Suppressor macrophage treated with lipopolysaccharide for 4 hours (primary cell): Measurements from ENCODE around the gene MINAR1.

Experiments used
- DNase-seq: peaks from one replicate; pipeline ENCODE4 v3.0.0-alpha.2; 2020

MINAR1 gene

DNA sequence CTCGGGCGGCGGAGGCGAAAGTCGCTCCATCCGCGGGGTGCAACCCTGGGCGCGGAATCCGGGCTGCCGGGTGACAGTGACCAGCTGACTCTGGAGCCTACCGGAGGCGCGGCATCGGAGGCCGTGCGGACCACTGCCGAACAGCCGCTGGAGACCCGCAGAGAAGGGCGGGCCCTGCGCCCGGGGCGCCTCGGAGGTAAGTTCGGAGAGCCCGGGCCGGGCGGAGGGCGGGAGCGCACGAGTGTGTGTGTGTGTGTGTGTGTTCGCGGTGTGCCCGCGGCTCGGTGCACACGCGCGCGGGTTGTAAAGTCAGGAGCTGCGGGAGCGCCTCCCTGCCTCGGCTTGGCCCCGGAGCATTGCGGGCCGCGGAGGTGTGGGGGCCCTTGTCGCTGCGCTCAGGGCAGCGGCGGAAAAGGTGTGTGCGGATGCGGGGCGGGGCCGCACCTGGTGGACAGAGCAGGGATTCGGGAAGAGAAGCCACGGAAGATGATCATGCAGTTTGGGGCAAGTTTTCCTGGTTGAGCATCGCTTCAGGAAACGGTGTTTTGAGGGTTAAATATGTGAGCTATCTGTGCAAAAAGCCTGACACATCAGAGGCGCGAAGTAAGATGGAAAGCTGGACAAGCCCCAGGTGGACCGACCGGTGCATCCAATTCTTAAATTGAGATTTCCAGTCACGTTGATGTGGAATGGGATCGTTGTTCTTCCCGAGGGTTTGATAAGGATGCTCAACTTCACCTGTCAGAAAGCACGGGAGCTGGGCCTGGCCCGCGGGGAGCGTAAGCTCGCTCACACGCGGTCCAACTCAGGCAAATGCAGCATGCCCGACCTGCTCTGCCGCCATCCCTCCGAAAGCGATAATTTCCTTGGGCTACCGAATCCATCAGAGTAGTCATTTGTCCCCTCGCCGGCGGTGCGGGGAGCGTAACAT, 474 bp downstream of the MINAR1 start:
- no peak for DNase-seq

DNA sequence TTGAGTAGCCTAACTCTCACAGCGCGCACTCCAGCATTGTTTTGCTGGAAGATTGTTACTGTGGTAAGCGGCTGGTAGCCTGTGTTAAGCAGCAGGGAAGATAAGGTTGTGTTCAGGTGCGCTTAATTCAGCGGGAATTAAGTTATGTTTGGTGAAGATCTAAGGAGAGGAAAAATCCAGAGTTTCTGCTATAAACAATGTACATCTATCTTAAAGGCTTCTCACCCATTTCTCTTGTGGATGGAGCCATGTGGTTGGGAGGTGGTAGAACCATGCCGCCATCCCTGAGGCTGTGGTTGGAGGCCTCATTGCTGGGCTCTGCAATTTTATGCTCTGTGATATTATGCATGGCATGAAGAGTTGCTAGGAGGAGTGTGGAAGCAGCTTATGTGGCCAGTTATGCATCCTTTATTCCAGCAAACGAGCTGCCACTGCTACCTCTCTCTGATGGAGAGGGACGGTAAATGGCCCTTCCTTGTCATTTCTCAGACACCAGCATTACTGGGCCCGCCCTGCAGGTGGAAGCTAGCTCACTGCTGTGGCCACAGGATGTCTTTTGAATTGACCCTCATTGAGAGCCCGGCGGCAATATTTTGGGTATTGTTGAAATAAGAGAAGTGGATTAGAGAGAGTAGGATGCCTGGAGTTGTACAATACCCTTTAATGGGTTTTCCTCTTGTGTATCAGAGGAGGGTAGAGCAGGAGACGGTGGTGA, 1.3 kb downstream of the MINAR1 start:
- no peak for DNase-seq

DNA sequence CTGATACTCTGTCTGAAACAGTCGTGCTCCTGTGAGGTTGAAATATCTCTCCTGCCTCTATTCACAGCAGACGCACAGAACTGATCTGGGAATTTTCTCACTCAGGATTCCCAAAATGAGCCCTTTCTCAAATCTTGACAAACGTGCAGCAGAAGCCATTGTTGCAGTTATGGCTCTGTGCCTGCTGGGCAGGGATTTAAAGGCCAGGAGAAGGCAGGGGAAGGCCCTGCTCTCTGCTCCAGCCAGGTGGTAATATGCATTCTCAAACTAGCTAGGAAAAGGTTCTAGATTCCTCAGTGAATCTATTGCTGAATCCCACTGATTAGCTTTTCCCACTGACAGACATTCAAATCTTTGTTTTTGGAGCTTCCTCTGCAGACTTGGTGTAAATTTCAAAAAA, 2.2 kb downstream of the MINAR1 start:
- DNase-seq: no peak

DNA sequence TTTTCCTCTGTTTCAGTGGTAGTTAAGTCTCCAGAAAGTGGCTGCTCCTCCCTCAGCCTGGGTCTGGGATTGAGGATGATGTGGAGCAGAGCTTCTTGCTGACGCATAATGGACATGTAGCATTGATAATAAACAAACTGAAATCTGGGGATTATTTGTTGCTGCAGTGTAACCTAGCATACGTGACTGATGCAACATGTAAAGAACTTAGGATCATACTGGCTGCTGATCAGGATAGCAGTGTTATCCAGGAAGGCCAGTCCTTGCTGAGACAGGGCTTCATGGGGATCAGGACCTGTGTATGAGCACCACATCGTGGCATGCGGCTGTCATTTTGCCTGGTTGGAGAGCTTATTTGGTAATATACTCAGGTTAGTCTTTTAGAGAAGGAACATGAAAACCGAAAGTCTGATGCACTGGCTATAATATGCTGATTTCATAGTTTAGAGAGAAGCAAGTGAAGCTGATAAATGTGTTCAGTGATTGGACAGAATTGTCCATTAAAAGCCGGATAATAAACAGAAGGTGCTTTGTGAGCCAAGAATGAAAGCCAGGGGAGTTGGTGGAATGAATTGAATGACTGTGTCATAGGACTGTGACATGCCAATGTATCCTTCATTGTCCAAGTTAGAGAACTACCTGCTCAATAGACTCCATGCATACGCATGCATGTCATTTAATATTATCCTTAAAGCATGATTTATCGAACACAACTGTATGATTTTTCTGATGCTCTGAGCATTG, 4.1 kb downstream of the MINAR1 start:
- no peak for DNase-seq

DNA sequence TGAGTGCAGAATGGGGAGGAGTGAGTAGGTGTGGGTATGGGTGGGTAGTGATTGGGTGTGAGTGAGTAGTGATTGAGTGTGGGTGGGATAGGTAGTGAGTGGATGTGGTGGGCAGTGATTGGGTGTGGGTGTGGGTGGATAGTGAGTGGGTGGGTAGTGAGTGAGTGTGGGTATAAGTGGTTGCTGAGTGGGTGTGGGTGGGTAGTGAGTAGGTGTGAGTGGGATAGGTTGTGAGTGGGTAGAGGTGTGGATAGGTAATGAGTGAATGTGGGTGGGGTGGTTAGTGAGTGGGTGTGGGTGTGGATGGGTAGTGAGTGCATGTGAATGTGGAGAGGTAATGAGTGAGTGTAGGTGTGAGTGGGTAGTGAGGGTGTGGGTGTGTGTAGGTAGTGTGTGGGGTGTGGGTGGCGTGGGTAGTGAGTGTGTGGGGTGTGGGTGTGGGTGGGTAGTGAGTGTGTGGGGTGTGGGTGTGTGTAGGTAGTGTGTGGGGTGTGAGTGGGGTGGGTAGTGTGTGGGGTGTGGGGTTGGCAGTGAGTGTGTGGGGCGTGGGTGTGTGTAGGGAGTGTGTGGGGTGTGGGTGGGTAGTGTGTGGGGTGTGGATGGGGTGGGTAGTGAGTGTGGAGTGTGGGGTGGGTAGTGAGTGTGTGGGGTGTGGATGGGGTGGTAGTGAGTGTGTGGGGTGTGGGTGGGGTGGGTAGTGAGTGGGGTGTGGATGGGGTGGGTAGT, 5.3 kb downstream of the MINAR1 start:
- no peak for DNase-seq

DNA sequence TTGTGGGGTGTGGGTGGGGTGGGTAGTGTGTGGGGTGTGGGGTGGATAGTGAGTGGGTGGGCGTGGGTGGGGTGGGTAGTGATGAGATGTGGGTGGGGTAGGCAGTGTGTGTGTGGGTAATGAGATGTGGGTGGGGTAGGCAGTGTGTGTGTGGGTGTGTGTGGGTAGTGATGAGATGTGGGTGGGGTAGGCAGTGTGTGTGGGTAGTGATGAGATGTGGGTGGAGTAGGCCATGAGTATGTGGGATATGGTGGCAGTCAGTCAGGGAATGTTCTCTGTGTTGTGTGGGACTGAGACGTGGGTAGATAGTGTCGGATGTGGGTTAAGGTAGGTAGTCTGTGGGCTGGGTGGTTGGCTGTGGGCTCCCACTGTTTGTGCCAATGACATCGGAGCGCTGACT, 7.1 kb downstream of the MINAR1 start:
- DNase-seq: no peak

DNA sequence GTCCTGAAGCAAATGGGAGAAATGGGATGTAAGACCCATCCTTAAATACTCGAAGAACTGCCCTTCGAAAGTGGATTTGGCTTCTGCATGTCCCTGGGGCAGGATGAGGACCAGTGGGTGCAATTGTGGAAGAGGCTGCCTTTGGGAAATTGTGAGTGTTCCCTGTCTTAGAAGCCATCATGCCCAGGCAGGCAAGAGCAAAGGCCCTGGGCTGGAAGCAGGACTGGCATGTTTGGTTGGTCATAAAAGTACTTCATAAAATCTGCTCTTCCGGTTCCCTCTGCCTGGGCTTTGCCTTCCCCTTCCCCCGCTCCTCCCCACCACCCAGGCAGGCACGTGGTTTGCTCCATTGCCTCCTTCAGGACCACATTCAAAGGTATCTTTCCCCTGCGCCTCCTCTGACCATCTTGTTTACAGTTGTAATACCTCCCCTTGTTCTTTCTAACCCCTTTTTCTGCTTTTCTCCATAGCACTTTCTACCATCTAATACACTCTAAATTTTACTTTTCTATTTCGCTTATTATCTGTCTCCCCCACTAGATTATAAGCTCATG, 8.3 kb downstream of the MINAR1 start:
- DNase-seq: no peak

DNA sequence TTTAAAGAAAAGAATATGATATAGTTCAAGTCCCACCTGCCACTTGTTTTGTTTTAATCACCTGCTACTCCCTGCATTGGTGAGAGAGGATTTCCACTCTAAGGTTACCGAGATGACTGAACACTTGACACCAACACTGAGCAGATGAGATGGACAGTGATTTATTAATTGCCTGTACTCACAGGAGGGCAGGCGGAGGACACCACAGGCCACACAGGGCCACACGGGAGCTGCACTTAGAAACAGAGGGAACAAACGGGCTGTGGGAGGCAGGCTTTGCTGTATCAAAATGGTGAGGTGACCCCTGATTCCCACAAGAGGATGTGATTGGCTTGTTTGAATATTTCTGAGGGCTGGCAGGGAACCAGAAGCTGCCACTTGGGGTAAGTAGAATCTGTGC, 10.8 kb downstream of the MINAR1 start:
- no peak for DNase-seq

DNA sequence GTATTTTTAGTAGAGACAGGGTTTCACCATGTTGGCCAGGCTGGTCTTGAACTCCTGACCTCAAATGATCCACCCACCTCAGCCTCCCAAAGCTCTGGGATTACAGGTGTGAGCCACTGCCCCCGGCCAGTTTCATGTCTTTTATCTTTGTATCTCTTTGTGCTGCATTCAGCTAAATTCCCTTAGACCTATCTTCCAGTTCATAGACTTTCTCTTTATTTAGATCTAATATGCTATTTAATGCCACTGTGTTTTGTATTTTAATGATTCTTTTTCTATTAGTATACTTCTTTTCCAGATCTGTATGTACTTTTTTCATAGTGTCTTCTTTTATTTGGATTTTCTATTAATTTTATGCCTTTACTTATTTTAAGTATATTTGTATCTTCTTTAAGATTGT, 14.9 kb downstream of the MINAR1 start:
- no peak for DNase-seq

DNA sequence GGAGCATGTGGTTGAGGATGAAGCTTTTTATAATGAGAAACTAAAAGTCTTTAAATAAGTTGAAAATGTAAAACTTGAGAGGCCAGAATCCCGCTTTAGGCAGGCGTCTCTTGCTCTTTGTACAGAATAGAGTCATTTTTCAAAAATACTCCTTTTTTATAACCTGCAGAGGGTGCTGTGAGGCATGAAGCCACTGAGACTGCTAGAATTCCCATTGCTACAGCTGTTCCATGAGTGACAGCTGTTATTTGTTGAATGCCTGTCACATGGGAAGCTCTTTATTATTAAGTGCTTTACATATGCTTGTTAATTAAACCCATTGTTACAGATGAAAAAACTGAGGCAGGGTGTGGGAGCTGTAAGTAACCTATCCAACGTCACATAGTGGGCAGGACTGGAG, 18.5 kb downstream of the MINAR1 start:
- DNase-seq: no peak

DNA sequence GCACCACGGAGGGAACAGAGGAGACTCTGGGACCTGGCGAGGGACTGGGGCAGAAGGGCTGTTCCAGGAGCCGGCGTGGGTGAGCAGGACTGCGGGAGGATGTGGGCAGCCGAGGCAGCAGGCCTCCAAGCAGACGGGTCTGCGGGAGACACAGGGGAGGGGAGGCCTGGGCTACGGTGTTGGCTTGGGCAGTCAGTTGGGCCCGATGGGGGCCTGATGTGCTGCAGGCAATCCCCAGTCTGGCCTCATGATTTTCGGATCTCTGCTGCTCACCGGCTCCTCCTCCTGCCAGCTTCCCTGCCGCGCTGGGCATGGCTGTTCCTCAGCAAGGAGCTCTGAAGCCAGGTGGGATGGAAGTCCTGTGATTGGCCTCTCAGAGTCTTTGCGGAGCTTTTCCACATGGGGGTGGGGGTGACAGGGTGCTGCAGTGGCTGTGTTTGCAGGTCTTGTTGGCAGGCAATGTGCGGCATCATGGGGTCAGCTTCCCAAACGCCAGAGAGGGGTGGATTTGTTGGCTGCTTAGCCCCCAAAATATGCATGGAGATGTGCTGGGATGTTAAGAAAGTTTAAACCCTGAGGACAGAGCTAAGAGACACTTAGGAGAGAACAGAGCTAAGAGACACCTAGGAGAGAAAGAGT, 19.3 kb downstream of the MINAR1 start:
- no peak for DNase-seq

DNA sequence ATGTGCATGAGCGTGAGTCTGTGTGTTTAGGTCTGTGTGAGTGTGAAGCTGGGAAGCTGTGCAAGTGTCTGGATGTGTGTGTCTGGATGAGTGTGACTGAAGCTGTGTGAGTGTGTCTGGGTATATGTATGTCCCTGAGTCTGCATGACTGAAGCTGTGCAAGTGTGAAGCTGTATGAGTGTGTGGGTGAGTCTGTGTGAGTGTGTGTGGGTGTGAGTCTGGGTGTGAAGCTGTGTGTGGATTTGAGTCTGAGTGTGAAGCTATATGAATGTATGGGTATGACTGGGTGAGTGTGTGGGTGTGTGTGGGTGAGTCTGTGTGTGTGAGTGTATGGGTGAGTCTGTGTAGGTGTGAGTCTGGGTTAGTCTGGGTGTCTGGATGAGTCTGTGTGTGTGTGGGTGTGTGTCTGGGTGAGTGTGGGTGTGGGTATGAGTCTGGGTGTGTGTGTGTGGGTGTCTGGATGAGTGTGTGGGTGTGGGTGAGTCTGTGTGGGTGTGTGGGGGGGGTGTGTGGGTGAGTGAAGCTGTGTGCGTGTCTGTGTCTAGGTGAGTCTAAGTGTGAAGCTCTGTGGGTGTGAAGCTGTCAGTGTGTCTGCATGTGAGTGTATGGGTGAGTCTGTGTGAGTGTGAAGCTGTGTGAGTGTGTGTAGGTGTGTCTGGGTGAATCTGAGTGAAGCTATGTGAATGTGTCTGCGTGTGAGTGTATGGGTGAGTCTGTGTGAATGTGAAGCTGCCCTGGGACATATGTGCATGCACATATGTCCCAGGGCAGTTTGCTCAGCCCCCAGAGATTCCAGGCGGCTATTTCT, 20.3 kb downstream of the MINAR1 start:
- DNase-seq: no peak

DNA sequence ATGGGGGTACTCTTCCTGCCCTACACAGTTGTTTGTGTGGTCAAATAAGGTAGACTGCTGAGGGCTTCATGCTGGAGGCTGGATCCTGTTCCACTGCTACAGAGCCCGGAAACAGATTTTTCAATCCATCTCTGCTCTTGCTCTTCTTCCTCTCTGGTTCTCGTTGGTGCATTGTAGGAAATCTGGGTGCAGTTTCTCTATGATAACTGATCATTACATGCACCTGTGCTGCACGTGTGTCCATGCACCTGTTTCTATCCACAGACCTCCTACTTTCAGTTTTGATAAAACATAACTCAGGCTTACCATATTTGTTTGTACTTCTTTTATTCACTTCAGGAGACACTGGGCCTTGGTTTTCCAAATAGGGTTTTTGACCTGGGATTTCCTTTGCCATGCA, 21.3 kb downstream of the MINAR1 start:
- no peak for DNase-seq

DNA sequence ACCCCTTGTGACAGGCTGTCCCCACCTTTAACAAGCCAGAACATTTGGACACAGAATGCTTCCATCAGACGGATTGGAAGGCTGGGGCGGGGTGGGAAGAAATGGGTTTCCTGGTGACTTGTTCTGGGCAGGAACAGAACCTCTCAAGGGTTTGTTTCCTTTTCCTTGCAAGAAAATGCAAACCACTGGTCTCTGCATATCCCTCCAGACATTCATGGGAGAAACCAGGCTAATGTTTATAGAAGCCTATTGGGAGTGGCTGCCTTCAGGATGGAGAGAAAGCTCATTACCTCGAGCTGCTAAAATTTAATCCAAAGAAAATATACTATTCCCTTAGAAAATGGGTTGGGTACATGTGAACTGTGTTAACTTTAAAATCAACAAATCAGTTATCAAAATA, 21.9 kb downstream of the MINAR1 start:
- DNase-seq: no peak

DNA sequence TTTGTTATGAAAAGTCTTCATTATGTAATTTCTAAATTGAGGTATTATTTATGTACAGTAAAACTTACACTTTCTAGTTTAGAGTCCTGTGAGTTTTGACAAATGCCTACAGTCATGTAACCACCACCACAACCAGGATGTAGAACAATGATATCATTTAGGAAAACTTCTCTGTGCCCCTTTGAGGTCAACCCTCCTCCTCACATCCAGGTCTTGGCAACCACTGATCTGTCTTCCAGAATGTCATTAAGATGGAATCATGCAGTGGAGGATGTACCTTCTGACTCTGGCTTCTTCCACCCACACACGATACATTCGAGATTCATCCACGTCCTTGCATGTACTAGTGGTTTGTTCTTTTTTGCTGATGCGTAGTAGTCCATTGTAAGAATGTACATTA, 23.2 kb downstream of the MINAR1 start:
- no peak for DNase-seq

DNA sequence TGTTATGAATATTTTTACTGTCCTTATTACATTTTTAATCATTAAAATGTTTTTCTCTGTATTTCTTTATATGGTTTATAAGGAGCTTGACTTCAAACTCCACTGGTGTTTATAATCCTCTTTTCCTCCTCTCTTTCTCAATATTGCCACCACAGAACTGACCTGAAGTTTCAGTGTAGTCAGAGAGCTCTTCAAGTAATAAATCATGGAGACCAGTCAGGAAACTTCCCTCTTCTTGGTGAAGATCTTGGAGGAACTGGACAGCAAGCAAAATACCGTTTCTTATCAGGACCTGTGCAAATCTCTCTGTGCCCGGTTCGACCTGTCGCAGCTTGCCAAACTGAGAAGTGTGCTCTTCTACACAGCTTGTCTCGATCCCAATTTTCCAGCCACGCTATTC, 23.8 kb downstream of the MINAR1 start:
- DNase-seq: no peak

DNA sequence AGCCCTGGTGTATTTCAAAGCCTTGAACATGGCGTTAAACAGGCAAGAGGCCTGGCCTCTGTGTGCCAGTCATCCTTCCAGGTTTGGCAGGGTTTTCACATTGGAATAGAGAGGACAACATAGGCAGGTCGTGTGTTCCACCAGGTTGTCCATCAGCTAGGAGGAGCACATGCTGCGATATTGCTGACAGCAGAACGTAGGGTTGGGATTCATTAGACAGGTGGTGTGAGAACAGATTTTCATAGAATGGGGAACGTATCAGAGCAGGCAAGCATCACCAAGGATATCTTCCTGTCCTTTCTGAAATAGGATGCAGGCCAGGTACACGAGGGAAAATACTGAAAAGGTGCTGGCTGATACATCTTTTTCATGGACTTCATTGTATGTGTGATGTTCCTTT, 26.4 kb downstream of the MINAR1 start:
- no peak for DNase-seq

DNA sequence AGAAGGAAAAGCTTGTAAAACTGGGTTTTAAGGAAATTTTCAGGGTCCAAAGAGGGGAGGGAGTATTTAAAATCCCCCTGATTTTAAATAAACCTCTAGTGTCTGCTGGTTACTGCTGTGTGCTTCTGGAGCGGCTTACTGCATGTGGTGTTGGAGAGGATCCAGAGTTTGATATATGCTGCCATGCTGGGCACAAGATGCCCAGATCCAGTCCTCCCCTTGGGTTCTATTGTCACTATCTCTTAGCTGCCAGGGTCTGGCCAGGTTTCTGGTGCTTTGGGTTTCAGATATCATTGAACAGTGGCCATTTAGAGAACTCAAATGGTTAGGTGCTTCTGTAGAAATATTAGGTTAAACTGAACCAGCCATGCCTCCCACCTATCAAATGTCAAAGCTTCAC, 27.5 kb downstream of the MINAR1 start:
- no peak for DNase-seq

DNA sequence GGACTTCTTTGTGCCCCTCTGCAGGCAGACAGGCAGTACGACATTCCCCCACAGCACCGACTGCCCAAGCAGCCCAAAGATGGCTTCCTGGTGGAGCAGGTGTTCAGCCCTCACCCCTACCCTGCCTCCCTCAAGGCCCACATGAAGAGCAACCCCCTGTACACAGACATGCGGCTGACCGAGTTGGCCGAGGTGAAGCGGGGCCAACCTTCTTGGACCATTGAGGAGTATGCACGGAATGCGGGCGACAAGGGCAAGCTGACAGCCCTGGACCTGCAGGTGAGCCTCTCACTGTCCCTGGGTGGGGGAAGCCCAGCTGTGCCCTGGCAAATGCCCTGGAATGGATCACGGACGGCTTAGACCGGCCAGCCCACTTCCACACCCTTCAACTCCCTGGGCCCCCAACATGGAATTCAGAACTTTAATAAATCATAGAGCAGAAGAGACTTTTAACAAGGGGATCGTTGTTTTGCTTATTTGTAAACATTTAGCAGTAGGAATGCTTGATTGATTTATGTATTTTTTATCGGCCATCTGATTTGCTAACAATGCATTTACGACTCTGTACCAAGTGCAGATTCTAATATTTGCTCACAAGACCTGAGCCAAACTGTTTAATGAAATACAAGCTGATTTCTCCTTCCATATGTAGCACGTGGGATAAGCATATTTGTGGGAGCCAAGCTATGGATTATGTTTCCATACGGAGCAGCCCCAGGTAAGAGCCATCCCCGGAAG, 31.1 kb downstream of the MINAR1 start:
- DNase-seq: no peak

DNA sequence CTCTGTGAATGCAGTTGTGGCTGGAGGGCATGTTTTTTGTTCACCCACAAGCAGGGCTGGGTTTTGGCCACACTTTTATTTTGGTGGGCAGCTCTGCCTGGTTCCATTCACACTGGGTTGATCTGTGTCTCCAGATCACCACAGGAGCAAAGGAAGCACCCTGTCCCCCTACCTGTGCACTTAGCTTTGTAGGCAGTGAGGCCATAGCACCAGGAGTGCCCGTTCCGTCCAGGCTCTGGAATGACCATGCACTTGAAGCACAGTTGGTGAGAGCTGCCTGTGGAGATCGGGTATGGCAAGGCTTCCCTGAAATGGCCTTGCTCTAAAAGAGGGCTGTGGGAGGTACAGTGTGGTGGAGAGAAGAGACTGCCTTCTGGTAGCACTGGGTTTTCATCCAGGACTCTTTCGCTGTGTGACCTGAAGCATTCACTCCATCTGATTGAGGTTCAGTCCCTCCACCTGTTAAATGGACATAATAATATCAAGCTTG, 31.7 kb downstream of the MINAR1 start:
- DNase-seq: no peak
